Activated CD4-positive, alpha-beta T cell treated with anti-CD3 and anti-CD28 coated beads, Interleukin-2, amount 10 ng/mL, durations not matched to agents 7 days and 5 days (primary cell): ENCODE data around the gene CYSLTR2. TPM values are rescaled to one million over a fixed set of nuclear protein-coding genes. Genes with fewer than 3 reads are reported as not detected.
A peak's percentile ranks its signal among the peaks of the same experiment; 100 is the strongest.

Source experiments
- CTCF ChIA-PET: fragments of 350-600 bp; sonication (Branson Sonifier 250); formaldehyde crosslinking; loops from one replicate; lab custom pipeline; 2021; ENCODE audit warnings: antibody characterized with exemption; lab: Charles Lee
- POLR2A ChIA-PET: fragments of 350-600 bp; sonication (Branson Sonifier 250); formaldehyde crosslinking; loops from one replicate; lab custom pipeline; 2021; ENCODE audit warnings: antibody characterized with exemption; lab: Charles Lee
- DNase-seq: peaks from one replicate; pipeline ENCODE4 v3.0.0-alpha.2; 2020
- H3K27ac Mint-ChIP-seq: one replicate; pipeline ENCODE4 v1.8.0; 2021; ENCODE audit warnings: mild to moderate bottlenecking, moderate library complexity, mixed read lengths
- H3K27me3 Mint-ChIP-seq: one replicate; pipeline ENCODE4 v1.8.0; 2021; ENCODE audit warnings: mixed read lengths
- H3K36me3 Mint-ChIP-seq: one replicate; pipeline ENCODE4 v1.8.0; 2021; ENCODE audit warnings: low read depth, mixed read lengths
- H3K4me1 Mint-ChIP-seq: one replicate; pipeline ENCODE4 v1.8.0; 2021; ENCODE audit warnings: mixed read lengths
- H3K4me3 Mint-ChIP-seq: one replicate; pipeline ENCODE4 v1.8.0; 2021; ENCODE audit warnings: mild to moderate bottlenecking, moderate library complexity, mixed read lengths
- H3K9me3 Mint-ChIP-seq: one replicate; pipeline ENCODE4 v1.8.0; 2021; ENCODE audit warnings: mixed read lengths
- total RNA-seq, 2 experiments: library from RNA; stranded (reverse); gene quantifications; one replicate each; pipeline ENCODE4 v1.2.3, GENCODE V29; 2021

The CYSLTR2 gene, protein sequence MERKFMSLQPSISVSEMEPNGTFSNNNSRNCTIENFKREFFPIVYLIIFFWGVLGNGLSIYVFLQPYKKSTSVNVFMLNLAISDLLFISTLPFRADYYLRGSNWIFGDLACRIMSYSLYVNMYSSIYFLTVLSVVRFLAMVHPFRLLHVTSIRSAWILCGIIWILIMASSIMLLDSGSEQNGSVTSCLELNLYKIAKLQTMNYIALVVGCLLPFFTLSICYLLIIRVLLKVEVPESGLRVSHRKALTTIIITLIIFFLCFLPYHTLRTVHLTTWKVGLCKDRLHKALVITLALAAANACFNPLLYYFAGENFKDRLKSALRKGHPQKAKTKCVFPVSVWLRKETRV
- 1 to 10 TPM; 3.1 to 3.7 TPM for total RNA-seq

GRCh38 chr13:48653472-48653939, at the start of gene CYSLTR2:
Gene CYSLTR2 (plus strand): TSS chr13:48653929. CDS start chr13:48706818, 52,889 bp downstream.
- no peaks in the 10 kb centered on the region for H3K27me3 Mint-ChIP-seq
- peaks cover 3% of the 10 kb centered on the region for H3K36me3 Mint-ChIP-seq
- peaks cover 29% of the 10 kb centered on the region for H3K4me1 Mint-ChIP-seq
- ChIA-PET CTCF (interaction anchor here (0.8 to 1.0 kb wide), 2 partner anchors 83 to 558 kb away, joined by 3 read pairs; partner anchors contain the start of gene MED4), POLR2A (no interaction called here)
- peak within 1 kb of the TSS; percentile 85 for H3K27ac Mint-ChIP-seq
- peak within 1 kb of the TSS; percentile 70 for H3K4me3 Mint-ChIP-seq
- H3K9me3 Mint-ChIP-seq, result no peaks in the 10 kb centered on the region
- DNase-seq, result peak; percentile 51

GRCh38 chr13:48615049-48615448, 38.7 kb upstream of the CYSLTR2 start:
- CTCF ChIA-PET, result interaction anchor here (0.6 kb wide), 1 partner anchor 80 kb away, joined by 3 read pairs; no protein-coding TSS in a partner anchor

GRCh38 chr13:48618937-48619336, 34.8 kb upstream of the CYSLTR2 start:
- H3K9me3 Mint-ChIP-seq, result peaks cover 53% of the 10 kb centered on the region
- ChIA-PET POLR2A (no interaction called here), CTCF (interaction anchor here (0.7 kb wide), 1 partner anchor 16 kb away, joined by 3 read pairs; no protein-coding TSS in a partner anchor)
- no peak overlapping the region for H3K27ac Mint-ChIP-seq
- no peak overlapping the region for H3K4me3 Mint-ChIP-seq
- no peaks in the 10 kb centered on the region for H3K4me1 Mint-ChIP-seq
- H3K36me3 Mint-ChIP-seq, result peaks cover 4% of the 10 kb centered on the region
- no peaks in the 10 kb centered on the region for H3K27me3 Mint-ChIP-seq
- DNase-seq, result no peak

More at GRCh38 chr13:48615049-48615448, 38.7 kb upstream of the CYSLTR2 start:
- H3K27me3 Mint-ChIP-seq, result no peaks in the 10 kb centered on the region
- no peak overlapping the region for H3K4me3 Mint-ChIP-seq
- DNase-seq, result no peak
- H3K9me3 Mint-ChIP-seq, result peaks cover 35% of the 10 kb centered on the region
- peaks cover 3% of the 10 kb centered on the region for H3K36me3 Mint-ChIP-seq
- H3K27ac Mint-ChIP-seq, result no peak overlapping the region
- POLR2A ChIA-PET, result no interaction called here
- H3K4me1 Mint-ChIP-seq, result no peaks in the 10 kb centered on the region

DNA sequence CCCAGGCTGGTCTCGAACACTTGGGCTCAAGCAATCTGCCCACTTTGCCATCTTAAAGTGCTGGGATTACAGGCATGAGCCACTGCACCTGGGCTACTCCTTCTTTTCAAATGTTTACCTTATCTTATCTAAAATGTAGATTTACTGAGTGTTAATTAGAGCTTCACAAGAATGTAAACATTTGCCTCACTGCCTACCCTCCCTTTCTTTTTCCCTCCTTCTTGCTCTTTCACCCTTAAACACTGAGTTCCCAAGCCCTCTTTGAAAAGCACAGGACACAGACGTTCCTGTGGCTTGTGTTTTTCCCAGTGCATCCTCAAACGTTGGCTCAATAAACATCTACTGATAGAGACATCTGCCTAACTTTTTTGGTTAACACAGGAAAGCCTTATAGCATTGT, 32.7 kb upstream of the CYSLTR2 start:
- POLR2A ChIA-PET, result no interaction called here
- Mint-ChIP-seq H3K4me3 (no peak overlapping the region), H3K4me1 (no peaks in the 10 kb centered on the region)

DNA sequence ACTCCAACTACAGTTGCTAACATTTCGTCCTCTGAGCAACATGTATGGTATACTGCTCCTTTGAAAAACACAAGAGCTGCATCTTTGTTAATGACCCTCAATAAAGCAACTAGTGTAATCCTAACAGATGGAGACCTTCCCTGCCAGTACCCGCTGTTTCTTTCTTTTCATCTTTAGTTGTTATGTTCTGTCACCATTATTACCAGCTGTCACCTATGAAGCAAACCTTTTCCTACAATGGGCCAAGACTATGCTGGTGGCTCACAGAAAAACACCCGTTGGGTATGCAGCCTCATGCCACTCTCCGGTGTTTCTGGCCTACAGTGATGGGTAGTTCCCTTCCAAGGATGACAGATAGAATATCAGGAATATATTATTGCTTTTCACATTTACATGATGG, 29.7 kb upstream of the CYSLTR2 start:
- ChIA-PET POLR2A (no interaction called here), CTCF (no interaction called here)
- H3K36me3 Mint-ChIP-seq, result peaks cover 4% of the 10 kb centered on the region

More for the DNA sequence above, 32.7 kb upstream of the CYSLTR2 start:
- CTCF ChIA-PET, result no interaction called here
- H3K9me3 Mint-ChIP-seq, result peaks cover 41% of the 10 kb centered on the region
- H3K27ac Mint-ChIP-seq, result no peak overlapping the region
- no peak for DNase-seq
- H3K36me3 Mint-ChIP-seq, result peaks cover 4% of the 10 kb centered on the region
- H3K27me3 Mint-ChIP-seq, result no peaks in the 10 kb centered on the region

GRCh38 chr13:48624858-48625257, 28.9 kb upstream of the CYSLTR2 start:
- POLR2A ChIA-PET, result no interaction called here
- Mint-ChIP-seq H3K36me3 (peaks cover 4% of the 10 kb centered on the region), H3K27ac (no peak overlapping the region), H3K27me3 (no peaks in the 10 kb centered on the region), H3K4me1 (no peaks in the 10 kb centered on the region), H3K4me3 (no peak overlapping the region), H3K9me3 (peaks cover 25% of the 10 kb centered on the region)
- CTCF ChIA-PET, result interaction anchor here (1.0 kb wide), 1 partner anchor 17 kb away, joined by 5 read pairs; no protein-coding TSS in a partner anchor
- no peak for DNase-seq

More for the DNA sequence above, 29.7 kb upstream of the CYSLTR2 start:
- H3K9me3 Mint-ChIP-seq, result peaks cover 26% of the 10 kb centered on the region
- no peak overlapping the region for H3K4me3 Mint-ChIP-seq
- H3K27ac Mint-ChIP-seq, result no peak overlapping the region
- H3K4me1 Mint-ChIP-seq, result no peaks in the 10 kb centered on the region
- no peaks in the 10 kb centered on the region for H3K27me3 Mint-ChIP-seq
- DNase-seq, result no peak

DNA sequence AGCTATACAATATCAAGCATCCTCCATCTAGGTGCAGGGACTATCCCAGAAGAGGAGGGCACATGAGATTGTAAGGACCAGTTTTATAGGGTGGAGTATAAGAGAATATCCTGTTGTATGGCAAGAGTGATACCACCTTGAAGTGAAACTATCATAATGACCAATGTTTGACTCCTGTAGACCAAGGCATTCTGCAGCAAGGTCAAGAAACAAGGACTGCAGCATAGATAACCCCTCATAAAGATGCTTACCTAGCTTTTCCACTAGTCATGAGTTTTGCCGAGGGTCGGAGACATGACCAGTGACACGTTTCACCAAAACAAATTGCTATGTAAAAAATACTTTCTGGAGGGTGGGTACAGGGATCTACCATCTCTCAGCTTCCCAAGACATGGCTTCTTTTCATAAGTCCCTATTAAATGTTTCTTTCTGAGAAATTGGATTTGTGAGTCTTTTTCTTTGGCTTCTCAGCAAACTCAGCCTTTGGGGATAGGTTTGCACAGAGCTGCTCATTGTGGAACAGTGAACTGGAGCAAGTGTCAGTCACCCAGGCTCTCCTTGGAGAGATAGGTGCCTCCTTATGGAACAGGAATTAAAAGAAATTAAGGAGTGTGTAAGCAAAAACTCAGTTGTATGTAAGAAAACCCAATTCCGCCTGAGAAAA, 28.2 kb upstream of the CYSLTR2 start:
- POLR2A ChIA-PET, result no interaction called here
- Mint-ChIP-seq H3K36me3 (no peaks in the 10 kb centered on the region), H3K4me3 (no peak overlapping the region), H3K9me3 (peaks cover 18% of the 10 kb centered on the region), H3K27me3 (no peaks in the 10 kb centered on the region), H3K4me1 (no peaks in the 10 kb centered on the region), H3K27ac (no peak overlapping the region)
- no peak for DNase-seq
- CTCF ChIA-PET, result interaction anchor here (1.0 kb wide), 1 partner anchor 17 kb away, joined by 5 read pairs; no protein-coding TSS in a partner anchor

DNA sequence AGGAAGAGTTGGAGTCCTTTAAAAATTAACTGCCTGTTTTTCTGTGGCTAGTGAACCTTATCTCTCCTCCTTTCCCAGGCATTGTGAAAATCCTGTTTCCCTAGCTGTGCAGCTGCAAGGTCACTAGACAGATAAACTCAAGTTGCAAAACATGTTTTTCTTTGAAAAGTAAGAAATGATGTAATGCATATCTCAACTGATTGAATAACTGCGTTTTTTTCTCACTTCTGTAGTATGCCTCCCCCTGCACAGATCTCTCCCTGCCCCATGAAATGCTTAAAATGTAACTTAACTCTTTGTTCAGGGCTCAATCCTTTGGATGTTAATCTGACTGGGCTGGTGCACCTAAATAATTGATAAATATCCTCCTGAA, 27.7 kb upstream of the CYSLTR2 start:
- Mint-ChIP-seq H3K27me3 (no peaks in the 10 kb centered on the region), H3K9me3 (peaks cover 16% of the 10 kb centered on the region), H3K4me3 (no peak overlapping the region), H3K4me1 (no peaks in the 10 kb centered on the region), H3K27ac (no peak overlapping the region), H3K36me3 (no peaks in the 10 kb centered on the region)
- POLR2A ChIA-PET, result no interaction called here
- CTCF ChIA-PET, result interaction anchor here (1.0 to 1.5 kb wide), 2 partner anchors 18 to 143 kb away, joined by 5 read pairs; no protein-coding TSS in a partner anchor
- DNase-seq, result no peak

DNA sequence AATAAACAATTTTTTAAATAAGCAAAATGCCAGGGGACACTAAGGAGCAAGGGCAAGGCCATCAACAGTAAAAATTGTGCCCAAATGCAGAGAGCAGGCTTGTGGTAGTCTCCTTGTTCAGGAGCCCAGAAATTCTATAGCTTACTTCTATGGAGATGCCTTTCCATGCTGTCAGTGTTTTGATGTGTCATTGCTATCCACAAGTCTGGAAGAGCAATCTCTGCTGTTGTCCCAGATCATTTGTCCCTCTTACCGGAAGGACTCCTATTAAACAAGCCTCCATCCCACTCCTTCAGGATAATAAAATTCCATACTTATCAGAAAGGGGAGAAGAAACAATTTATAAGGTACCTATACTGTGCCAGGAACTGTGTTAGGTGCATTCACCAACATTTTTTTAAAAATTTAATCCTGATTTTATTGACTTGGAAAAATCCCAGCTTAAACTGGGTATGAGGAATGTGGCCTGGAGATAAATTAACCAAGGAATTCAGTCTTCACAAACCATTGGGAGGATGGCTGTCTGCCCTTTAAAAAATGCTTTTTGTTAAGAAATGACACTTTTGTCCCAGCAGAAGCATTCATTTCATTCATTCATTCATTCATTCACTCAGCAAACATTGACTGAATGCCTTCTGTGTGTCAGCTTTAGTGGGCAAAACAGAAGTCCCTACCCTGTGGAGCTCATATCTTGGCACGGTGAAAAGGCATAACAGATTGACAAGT, 26.8 kb upstream of the CYSLTR2 start:
- no peak overlapping the region for H3K27ac Mint-ChIP-seq
- peaks cover 11% of the 10 kb centered on the region for H3K9me3 Mint-ChIP-seq
- H3K4me1 Mint-ChIP-seq, result no peaks in the 10 kb centered on the region
- DNase-seq, result no peak
- H3K27me3 Mint-ChIP-seq, result no peaks in the 10 kb centered on the region
- no peaks in the 10 kb centered on the region for H3K36me3 Mint-ChIP-seq
- CTCF ChIA-PET, result interaction anchor here (1.5 kb wide), 1 partner anchor 142 kb away, joined by 5 read pairs; no protein-coding TSS in a partner anchor
- no peak overlapping the region for H3K4me3 Mint-ChIP-seq
- POLR2A ChIA-PET, result no interaction called here

- ChIA-PET POLR2A (no interaction called here), CTCF (no interaction called here)
- H3K27ac Mint-ChIP-seq, result no peak overlapping the region
- no peaks in the 10 kb centered on the region for H3K27me3 Mint-ChIP-seq
- H3K9me3 Mint-ChIP-seq, result peaks cover 5% of the 10 kb centered on the region
- no peak overlapping the region for H3K4me3 Mint-ChIP-seq
- no peaks in the 10 kb centered on the region for H3K4me1 Mint-ChIP-seq
- DNase-seq, result no peak
- H3K36me3 Mint-ChIP-seq, result no peaks in the 10 kb centered on the region
Measured at GRCh38 chr13:48629277-48629676, 24.5 kb upstream of the CYSLTR2 start.

DNA sequence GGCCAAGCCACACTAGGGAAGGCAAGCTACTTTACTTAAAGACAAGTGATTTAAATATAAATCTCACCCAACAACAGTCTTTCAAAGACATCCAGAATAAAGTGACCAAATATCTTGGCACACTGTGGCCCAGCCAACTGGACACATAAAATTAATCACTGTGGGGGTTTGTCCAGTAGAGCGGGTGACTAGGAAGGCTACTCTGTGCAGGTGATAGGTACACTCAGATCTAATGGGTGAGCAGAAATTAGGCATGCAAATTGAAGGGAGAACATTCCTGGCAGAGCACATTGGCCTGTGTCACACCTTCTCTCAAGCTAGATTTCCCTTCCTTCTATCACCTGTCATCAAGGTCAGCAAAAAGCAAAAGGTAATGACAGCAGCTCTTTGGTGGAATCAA, 23.4 kb upstream of the CYSLTR2 start:
- H3K36me3 Mint-ChIP-seq, result peaks cover 4% of the 10 kb centered on the region
- H3K4me1 Mint-ChIP-seq, result peaks cover 6% of the 10 kb centered on the region
- peaks cover 15% of the 10 kb centered on the region for H3K9me3 Mint-ChIP-seq
- POLR2A ChIA-PET, result no interaction called here
- no peak overlapping the region for H3K4me3 Mint-ChIP-seq
- no peak for DNase-seq
- H3K27ac Mint-ChIP-seq, result no peak overlapping the region
- CTCF ChIA-PET, result interaction anchor here (0.8 kb wide), 1 partner anchor 272 kb away, joined by 3 read pairs; no protein-coding TSS in a partner anchor
- H3K27me3 Mint-ChIP-seq, result no peaks in the 10 kb centered on the region

GRCh38 chr13:48630773-48631172, 23.0 kb upstream of the CYSLTR2 start:
- no peak overlapping the region for H3K4me3 Mint-ChIP-seq
- H3K4me1 Mint-ChIP-seq, result peaks cover 6% of the 10 kb centered on the region
- H3K9me3 Mint-ChIP-seq, result peaks cover 15% of the 10 kb centered on the region
- ChIA-PET POLR2A (no interaction called here), CTCF (interaction anchor here (0.8 to 1.5 kb wide), 2 partner anchors 26 to 273 kb away, joined by 3 to 5 read pairs; no protein-coding TSS in a partner anchor)
- DNase-seq, result no peak
- no peak overlapping the region for H3K27ac Mint-ChIP-seq
- H3K27me3 Mint-ChIP-seq, result no peaks in the 10 kb centered on the region
- peaks cover 4% of the 10 kb centered on the region for H3K36me3 Mint-ChIP-seq
